SK-N-SH (cell line): ENCODE measurements around the gene GALNT8. TPM values are rescaled to one million over a fixed set of nuclear protein-coding genes. Genes with fewer than 3 reads are reported as not detected.

Source experiments
- CTCF ChIA-PET: fragments of 300-600, 350-600 bp; formaldehyde crosslinking; extraction: SDS; loops from one replicate; lab custom pipeline; 2021; lab: Yijun Ruan, JAX
- POLR2A ChIA-PET: fragments of 350-600 bp; sonication (Branson Sonifier 250); formaldehyde crosslinking; extraction: SDS; loops from one replicate; lab custom pipeline; 2020; ENCODE audit warnings: antibody characterized with exemption, inconsistent platforms; lab: Yijun Ruan, JAX
- DNase-seq: peaks from one replicate; pipeline ENCODE4 v3.0.0; 2012
- H2AFZ ChIP-seq: fragments of 200-600 bp; sonication (generic); 2 replicates; pipeline ENCODE4 v1.8.1; 2016; ENCODE audit warnings: antibody characterized with exemption, mild to moderate bottlenecking, low read depth
- H3F3A ChIP-seq: fragments of 200-600 bp; sonication (generic); replicated peaks from 2 replicates; pipeline ENCODE3; 2016; ENCODE audit warnings: antibody characterized with exemption, mild to moderate bottlenecking; ENCODE audit not compliant: insufficient read depth
- H3K27ac ChIP-seq, 2 experiments: fragments of 200-500 bp in 1 of 2; fragments of 200-600 bp in 1 of 2; sonication (Bioruptor generic) in 1 of 2; sonication (generic), shearing (Covaris generic) in 1 of 2; 2 replicates each; pipeline versions ENCODE4 v1.5.1 to v1.6.1; 2014 to 2016; ENCODE audit warnings: low read depth in 2 of 2, inconsistent platforms in 1 of 2, low read length in 1 of 2, mild to moderate bottlenecking in 1 of 2, mixed read lengths in 1 of 2
- H3K27me3 ChIP-seq: fragments of 200-600 bp; sonication (generic), shearing (Covaris generic); 2 replicates; pipeline ENCODE4 v1.6.1; 2016; ENCODE audit warnings: mixed run types; ENCODE audit not compliant: insufficient read depth
- H3K36me3 ChIP-seq, 2 experiments: fragments of 200-500 bp in 1 of 2; fragments of 200-600 bp in 1 of 2; sonication (Bioruptor generic) in 1 of 2; sonication (generic) in 1 of 2; replicated peaks in 1 of 2; 2 replicates each; pipeline versions ENCODE3 to v1.5.1; 2014 to 2016; ENCODE audit warnings: low read length in 1 of 2, mild to moderate bottlenecking in 1 of 2; ENCODE audit not compliant: insufficient read depth in 2 of 2, control insufficient read depth in 1 of 2
- H3K4me1 ChIP-seq, 2 experiments: fragments of 200-500 bp in 1 of 2; fragments of 200-600 bp in 1 of 2; sonication (Bioruptor generic) in 1 of 2; sonication (generic), shearing (Covaris generic) in 1 of 2; 2 replicates each; pipeline versions ENCODE4 v1.5.1 to v1.6.1; 2014 to 2016; ENCODE audit warnings: low read depth in 1 of 2, low read length in 1 of 2, mixed run types in 1 of 2; ENCODE audit not compliant: insufficient read depth in 2 of 2, control insufficient read depth in 1 of 2
- H3K4me2 ChIP-seq: fragments of 200-600 bp; sonication (generic), shearing (Covaris generic); 2 replicates; pipeline ENCODE4 v1.6.1; 2017; ENCODE audit warnings: mixed run types
- H3K4me3 ChIP-seq, 2 experiments: fragments of 200-500 bp in 1 of 2; fragments of 200-600 bp in 1 of 2; sonication (Bioruptor generic) in 1 of 2; sonication (generic), shearing (Covaris generic) in 1 of 2; 2 replicates each; pipeline versions ENCODE4 v1.5.1 to v1.8.1; 2014 to 2016; ENCODE audit warnings: low read depth in 2 of 2, inconsistent platforms in 1 of 2, low read length in 1 of 2, mild to moderate bottlenecking in 1 of 2, mixed read lengths in 1 of 2, moderate library complexity in 1 of 2
- H3K79me2 ChIP-seq: fragments of 200-600 bp; sonication (generic); 2 replicates; pipeline ENCODE4 v1.8.1; 2017; ENCODE audit warnings: mild to moderate bottlenecking; ENCODE audit not compliant: insufficient read depth
- H3K9ac ChIP-seq: fragments of 200-600 bp; sonication (generic); 2 replicates; pipeline ENCODE4 v1.6.1; 2017; ENCODE audit warnings: mixed run types
- H3K9me2 ChIP-seq: fragments of 200-600 bp; sonication (generic); 2 replicates; pipeline ENCODE4 v1.6.1; 2017; ENCODE audit warnings: mixed run types
- H3K9me3 ChIP-seq: fragments of 200-600 bp; sonication (generic); 2 replicates; pipeline ENCODE4 v1.6.1; 2017; ENCODE audit warnings: mixed run types, mild to moderate bottlenecking, moderate library complexity
- H4K20me1 ChIP-seq: fragments of 200-600 bp; sonication (generic); 2 replicates; pipeline ENCODE4 v1.6.1; 2017; ENCODE audit warnings: mild to moderate bottlenecking, mixed run types; ENCODE audit not compliant: insufficient read depth
- CHD2 ChIP-seq: fragments of 150-350 bp; IDR thresholded peaks from 2 replicates; pipeline ENCODE4 v1.6.1; 2018; ENCODE audit warnings: low read length; ENCODE audit not compliant: partially characterized antibody
- ELF1 ChIP-seq: IDR thresholded peaks from 2 replicates; pipeline ENCODE4 v1.4.0; 2012
- EZH2phosphoT487 ChIP-seq: fragments of 200-600 bp; sonication (generic); IDR thresholded peaks from 2 replicates; pipeline ENCODE4 v1.6.1; 2017; ENCODE audit warnings: low read depth, mixed run types, mild to moderate bottlenecking, antibody characterized with exemption, moderate library complexity, borderline replicate concordance
- FOXM1 ChIP-seq: IDR thresholded peaks from 2 replicates; pipeline ENCODE4 v1.4.0; 2012; ENCODE audit warnings: low read depth, mild to moderate bottlenecking
- GABPA ChIP-seq: IDR thresholded peaks from 2 replicates; pipeline ENCODE4 v1.4.0; 2012; ENCODE audit warnings: low read depth, mild to moderate bottlenecking
- MAX ChIP-seq: IDR thresholded peaks from 2 replicates; pipeline ENCODE4 v1.4.0; 2012; ENCODE audit warnings: low read depth
- MEF2A ChIP-seq: IDR thresholded peaks from 2 replicates; pipeline ENCODE4 v1.4.0; 2012; ENCODE audit warnings: low read depth, borderline replicate concordance
- NFIC ChIP-seq: IDR thresholded peaks from 2 replicates; pipeline ENCODE4 v1.4.0; 2012; ENCODE audit warnings: borderline replicate concordance
- NRF1 ChIP-seq: IDR thresholded peaks from 2 replicates; pipeline ENCODE4 v1.6.1; 2012; ENCODE audit warnings: low read depth, mild to moderate bottlenecking, low read length
- POLR2AphosphoS5 ChIP-seq: IDR thresholded peaks from 2 replicates; pipeline ENCODE4 v1.6.1; 2012; ENCODE audit warnings: low read depth, low read length
- RFX5 ChIP-seq: IDR thresholded peaks from 2 replicates; pipeline ENCODE4 v1.6.1; 2012; ENCODE audit warnings: mild to moderate bottlenecking, improper control_type of control experiment, low read length
- SIN3A ChIP-seq: IDR thresholded peaks from 2 replicates; pipeline ENCODE4 v1.6.1; 2012; ENCODE audit warnings: low read depth, mild to moderate bottlenecking, low read length, moderate library complexity, borderline replicate concordance
- SMC3 ChIP-seq: IDR thresholded peaks from 2 replicates; pipeline ENCODE4 v1.6.1; 2012; ENCODE audit warnings: low read depth, low read length, improper control_type of control experiment
- TCF12 ChIP-seq: IDR thresholded peaks from 2 replicates; pipeline ENCODE4 v1.4.0; 2012
- YY1 ChIP-seq: IDR thresholded peaks from 2 replicates; pipeline ENCODE4 v1.4.0; 2012; ENCODE audit warnings: low read depth, mild to moderate bottlenecking
- WGBS: methylation state at CpG from one replicate; pipeline ENCODE4 v1.1.6; 2017; ENCODE audit warnings: low lambda C conversion rate; 5-methylcytosine and 5-hydroxymethylcytosine counted together
- polyA plus RNA-seq, 3 experiments: library from polyadenylated mRNA; depleted of rRNA; stranded (reverse); fragments of >200 nt; gene quantifications; 2 replicates each; pipeline ENCODE4 v1.2.3, GENCODE V29; 2012
- TF ChIP-seq, protein P1 (sequence below): fragments of 200-600 bp; sonication (generic); IDR thresholded peaks from 2 replicates; pipeline ENCODE4 v1.6.1; 2017; ENCODE audit warnings: antibody characterized with exemption, mild to moderate bottlenecking, moderate library complexity
- TF ChIP-seq, protein P2 (sequence below): IDR thresholded peaks from 2 replicates; pipeline ENCODE4 v1.4.0; 2012; ENCODE audit warnings: low read depth, borderline replicate concordance
- TF ChIP-seq, protein P3 (sequence below): IDR thresholded peaks from 2 replicates; pipeline ENCODE4 v1.4.0; 2012; ENCODE audit warnings: low read depth, borderline replicate concordance
- TF ChIP-seq, protein P4 (sequence below): IDR thresholded peaks from 2 replicates; pipeline ENCODE4; 2012
- TF ChIP-seq, protein P5 (sequence below): fragments of 150-350 bp; IDR thresholded peaks from 2 replicates; pipeline ENCODE4 v1.6.1; 2016; ENCODE audit warnings: mild to moderate bottlenecking, low read depth, low read length
- TF ChIP-seq, protein P6 (sequence below): fragments of 150-350 bp; IDR thresholded peaks from 2 replicates; pipeline ENCODE4 v1.6.1; 2017; ENCODE audit warnings: antibody characterized with exemption, low read length, low read depth, borderline replicate concordance

The GALNT8 gene
- polyA plus RNA-seq, 1 of the 3 experiments (the other 2 are of a cell fraction): not detected

- TF ChIP-seq, protein P1, sequence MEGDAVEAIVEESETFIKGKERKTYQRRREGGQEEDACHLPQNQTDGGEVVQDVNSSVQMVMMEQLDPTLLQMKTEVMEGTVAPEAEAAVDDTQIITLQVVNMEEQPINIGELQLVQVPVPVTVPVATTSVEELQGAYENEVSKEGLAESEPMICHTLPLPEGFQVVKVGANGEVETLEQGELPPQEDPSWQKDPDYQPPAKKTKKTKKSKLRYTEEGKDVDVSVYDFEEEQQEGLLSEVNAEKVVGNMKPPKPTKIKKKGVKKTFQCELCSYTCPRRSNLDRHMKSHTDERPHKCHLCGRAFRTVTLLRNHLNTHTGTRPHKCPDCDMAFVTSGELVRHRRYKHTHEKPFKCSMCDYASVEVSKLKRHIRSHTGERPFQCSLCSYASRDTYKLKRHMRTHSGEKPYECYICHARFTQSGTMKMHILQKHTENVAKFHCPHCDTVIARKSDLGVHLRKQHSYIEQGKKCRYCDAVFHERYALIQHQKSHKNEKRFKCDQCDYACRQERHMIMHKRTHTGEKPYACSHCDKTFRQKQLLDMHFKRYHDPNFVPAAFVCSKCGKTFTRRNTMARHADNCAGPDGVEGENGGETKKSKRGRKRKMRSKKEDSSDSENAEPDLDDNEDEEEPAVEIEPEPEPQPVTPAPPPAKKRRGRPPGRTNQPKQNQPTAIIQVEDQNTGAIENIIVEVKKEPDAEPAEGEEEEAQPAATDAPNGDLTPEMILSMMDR: no peak
These were observed 80.4 kb downstream of the GALNT8 start (continued) for GRCh38 chr12:4800555-4800954.

GRCh38 chr12:4802841-4803240 lies 82.6 kb downstream of the GALNT8 start:
- no peak overlapping the region for H3K4me2 ChIP-seq
- H3K36me3 ChIP-seq: no peaks in the 10 kb centered on the region
- POLR2A ChIA-PET: no interaction called here
- no peaks in the 10 kb centered on the region for H3K4me1 ChIP-seq
- CTCF ChIA-PET: interaction anchor here (1.3 kb wide), 1 partner anchor 46 kb away, joined by 4 read pairs; no protein-coding TSS in a partner anchor
- H3K27ac ChIP-seq: no peak overlapping the region
- H3K9me2 ChIP-seq: no peaks in the 10 kb centered on the region
- H4K20me1 ChIP-seq: no peaks in the 10 kb centered on the region
- no peak overlapping the region for H3K4me3 ChIP-seq
- WGBS: 0% methylated on average over 2 of the region's 2 CpGs
- no peaks in the 10 kb centered on the region for H3K79me2 ChIP-seq
- TF ChIP-seq POLR2AphosphoS5 (no peak), GABPA (no peak), FOXM1 (no peak), ELF1 (no peak), TCF12 (no peak), SIN3A (no peak), EZH2phosphoT487 (no peak), SMC3 (no peak), NFIC (no peak), RFX5 (no peak), YY1 (no peak), MEF2A (no peak), NRF1 (no peak), MAX (no peak), CHD2 (no peak)
- TF ChIP-seq, protein P2, sequence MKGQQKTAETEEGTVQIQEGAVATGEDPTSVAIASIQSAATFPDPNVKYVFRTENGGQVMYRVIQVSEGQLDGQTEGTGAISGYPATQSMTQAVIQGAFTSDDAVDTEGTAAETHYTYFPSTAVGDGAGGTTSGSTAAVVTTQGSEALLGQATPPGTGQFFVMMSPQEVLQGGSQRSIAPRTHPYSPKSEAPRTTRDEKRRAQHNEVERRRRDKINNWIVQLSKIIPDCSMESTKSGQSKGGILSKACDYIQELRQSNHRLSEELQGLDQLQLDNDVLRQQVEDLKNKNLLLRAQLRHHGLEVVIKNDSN: no peak
- TF ChIP-seq, protein P3, sequence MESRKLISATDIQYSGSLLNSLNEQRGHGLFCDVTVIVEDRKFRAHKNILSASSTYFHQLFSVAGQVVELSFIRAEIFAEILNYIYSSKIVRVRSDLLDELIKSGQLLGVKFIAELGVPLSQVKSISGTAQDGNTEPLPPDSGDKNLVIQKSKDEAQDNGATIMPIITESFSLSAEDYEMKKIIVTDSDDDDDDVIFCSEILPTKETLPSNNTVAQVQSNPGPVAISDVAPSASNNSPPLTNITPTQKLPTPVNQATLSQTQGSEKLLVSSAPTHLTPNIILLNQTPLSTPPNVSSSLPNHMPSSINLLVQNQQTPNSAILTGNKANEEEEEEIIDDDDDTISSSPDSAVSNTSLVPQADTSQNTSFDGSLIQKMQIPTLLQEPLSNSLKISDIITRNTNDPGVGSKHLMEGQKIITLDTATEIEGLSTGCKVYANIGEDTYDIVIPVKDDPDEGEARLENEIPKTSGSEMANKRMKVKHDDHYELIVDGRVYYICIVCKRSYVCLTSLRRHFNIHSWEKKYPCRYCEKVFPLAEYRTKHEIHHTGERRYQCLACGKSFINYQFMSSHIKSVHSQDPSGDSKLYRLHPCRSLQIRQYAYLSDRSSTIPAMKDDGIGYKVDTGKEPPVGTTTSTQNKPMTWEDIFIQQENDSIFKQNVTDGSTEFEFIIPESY: no peak
- TF ChIP-seq, protein P4, sequence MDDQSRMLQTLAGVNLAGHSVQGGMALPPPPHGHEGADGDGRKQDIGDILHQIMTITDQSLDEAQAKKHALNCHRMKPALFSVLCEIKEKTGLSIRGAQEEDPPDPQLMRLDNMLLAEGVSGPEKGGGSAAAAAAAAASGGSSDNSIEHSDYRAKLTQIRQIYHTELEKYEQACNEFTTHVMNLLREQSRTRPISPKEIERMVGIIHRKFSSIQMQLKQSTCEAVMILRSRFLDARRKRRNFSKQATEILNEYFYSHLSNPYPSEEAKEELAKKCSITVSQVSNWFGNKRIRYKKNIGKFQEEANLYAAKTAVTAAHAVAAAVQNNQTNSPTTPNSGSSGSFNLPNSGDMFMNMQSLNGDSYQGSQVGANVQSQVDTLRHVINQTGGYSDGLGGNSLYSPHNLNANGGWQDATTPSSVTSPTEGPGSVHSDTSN: no peak
- TF ChIP-seq, protein P5, sequence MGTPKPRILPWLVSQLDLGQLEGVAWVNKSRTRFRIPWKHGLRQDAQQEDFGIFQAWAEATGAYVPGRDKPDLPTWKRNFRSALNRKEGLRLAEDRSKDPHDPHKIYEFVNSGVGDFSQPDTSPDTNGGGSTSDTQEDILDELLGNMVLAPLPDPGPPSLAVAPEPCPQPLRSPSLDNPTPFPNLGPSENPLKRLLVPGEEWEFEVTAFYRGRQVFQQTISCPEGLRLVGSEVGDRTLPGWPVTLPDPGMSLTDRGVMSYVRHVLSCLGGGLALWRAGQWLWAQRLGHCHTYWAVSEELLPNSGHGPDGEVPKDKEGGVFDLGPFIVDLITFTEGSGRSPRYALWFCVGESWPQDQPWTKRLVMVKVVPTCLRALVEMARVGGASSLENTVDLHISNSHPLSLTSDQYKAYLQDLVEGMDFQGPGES: no peak
- TF ChIP-seq, protein P6, sequence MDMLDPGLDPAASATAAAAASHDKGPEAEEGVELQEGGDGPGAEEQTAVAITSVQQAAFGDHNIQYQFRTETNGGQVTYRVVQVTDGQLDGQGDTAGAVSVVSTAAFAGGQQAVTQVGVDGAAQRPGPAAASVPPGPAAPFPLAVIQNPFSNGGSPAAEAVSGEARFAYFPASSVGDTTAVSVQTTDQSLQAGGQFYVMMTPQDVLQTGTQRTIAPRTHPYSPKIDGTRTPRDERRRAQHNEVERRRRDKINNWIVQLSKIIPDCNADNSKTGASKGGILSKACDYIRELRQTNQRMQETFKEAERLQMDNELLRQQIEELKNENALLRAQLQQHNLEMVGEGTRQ: no peak
- TF ChIP-seq, all 33 proteins: peak for 0
- no peak overlapping the region for H3K9ac ChIP-seq
- no peaks in the 10 kb centered on the region for H3K9me3 ChIP-seq
- DNase-seq: no peak
- peaks cover 21% of the 10 kb centered on the region; the same call in 1 of the 2 replicates for H3K27me3 ChIP-seq
- H3F3A ChIP-seq: no peaks in the 10 kb centered on the region
- no peak overlapping the region for H2AFZ ChIP-seq
